Activated T-helper 9 cell treated with anti-CD3 and anti-CD28 coated beads, Interleukin-2, amount 50 U/mL, for 16 hours (primary cell): ENCODE measurements around the gene PCDHGB6.
"Not testable (repeated sequence)": the region's sequence is repeated elsewhere in the genome, so short reads cannot be mapped to it uniquely, and the experiment has no call there.

Source experiments
- DNase-seq: peaks from one replicate; pipeline ENCODE4 v3.0.0-alpha.2; 2020; ENCODE audit warnings: low read depth

PCDHGB6 gene

DNA sequence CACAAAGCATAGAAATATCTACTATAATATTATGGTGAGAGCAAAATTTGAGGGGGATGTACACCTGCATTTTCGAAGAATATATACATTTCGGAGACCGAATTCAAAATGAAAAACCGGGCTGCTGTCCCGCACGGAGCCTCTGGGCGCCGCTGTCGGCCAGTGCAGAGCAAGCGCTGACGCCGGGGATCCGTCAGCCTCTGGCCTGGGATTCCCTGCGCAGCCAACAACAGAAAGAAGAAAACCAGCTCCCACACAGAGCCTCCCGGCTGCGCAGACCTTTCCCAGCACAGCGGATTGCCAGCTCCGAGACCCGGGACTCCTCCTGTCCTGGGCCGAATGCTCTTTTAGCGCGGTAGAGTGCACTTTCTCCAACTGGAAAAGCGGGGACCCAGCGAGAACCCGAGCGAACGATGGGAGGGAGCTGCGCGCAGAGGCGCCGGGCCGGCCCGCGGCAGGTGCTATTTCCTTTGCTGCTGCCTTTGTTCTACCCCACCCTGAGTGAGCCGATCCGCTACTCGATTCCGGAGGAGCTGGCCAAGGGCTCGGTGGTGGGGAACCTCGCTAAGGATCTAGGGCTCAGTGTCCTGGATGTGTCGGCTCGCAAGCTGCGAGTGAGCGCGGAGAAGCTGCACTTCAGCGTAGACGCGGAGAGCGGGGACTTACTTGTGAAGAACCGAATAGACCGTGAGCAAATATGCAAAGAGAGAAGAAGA is at the start of gene PCDHGB6:
Gene PCDHGB6, plus strand, starts transcription at position 232 of the 716 bp plus-strand sequence. Its CDS starts 182 bp downstream, at position 414.
- DNase-seq = not testable (repeated sequence)

DNA sequence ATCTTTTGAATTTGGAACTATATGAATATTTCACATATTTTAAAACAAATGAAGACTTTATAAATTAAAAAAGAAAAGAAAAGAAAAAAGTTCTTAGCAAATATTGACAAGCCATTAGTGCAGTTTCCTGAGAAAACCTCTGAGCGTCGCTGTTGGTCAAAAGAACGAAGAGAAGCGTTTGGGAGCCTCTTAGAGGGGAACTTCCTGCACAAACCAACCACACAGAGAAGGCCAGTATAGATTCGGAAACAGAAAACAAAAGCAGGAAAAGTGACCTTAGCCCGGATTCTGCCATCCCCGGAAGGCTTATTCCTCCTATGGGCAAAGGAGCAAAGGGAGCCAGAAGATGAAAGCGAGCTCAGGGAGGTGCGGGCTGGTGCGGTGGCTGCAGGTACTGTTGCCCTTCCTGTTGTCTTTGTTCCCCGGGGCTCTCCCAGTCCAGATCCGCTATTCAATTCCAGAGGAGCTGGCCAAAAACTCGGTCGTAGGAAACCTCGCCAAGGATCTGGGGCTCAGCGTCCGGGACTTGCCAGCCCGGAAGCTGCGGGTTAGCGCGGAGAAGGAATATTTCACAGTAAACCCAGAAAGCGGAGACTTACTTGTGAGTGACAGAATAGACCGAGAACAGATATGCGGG is 47.9 kb upstream of the PCDHGB6 start, which contains the start of gene PCDHGB2:
Gene PCDHGB2, plus strand, starts transcription at position 205 of the 637 bp plus-strand sequence. Its CDS starts 142 bp downstream, at position 347.
- no peak for DNase-seq

DNA sequence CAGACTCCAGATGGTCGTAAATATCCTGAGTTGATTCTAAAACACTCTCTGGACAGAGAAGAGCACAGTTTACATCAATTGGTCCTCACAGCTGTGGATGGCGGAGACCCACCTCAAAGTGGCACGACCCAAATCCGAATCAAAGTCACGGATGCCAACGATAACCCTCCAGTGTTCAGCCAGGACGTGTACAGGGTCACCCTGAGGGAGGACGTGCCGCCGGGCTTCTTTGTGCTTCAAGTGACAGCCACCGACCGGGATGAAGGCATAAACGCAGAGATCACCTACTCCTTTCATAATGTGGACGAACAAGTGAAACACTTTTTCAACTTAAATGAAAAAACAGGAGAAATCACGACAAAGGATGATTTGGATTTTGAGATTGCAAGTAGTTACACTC is 47.1 kb upstream of the PCDHGB6 start:
- DNase-seq = no peak

DNA sequence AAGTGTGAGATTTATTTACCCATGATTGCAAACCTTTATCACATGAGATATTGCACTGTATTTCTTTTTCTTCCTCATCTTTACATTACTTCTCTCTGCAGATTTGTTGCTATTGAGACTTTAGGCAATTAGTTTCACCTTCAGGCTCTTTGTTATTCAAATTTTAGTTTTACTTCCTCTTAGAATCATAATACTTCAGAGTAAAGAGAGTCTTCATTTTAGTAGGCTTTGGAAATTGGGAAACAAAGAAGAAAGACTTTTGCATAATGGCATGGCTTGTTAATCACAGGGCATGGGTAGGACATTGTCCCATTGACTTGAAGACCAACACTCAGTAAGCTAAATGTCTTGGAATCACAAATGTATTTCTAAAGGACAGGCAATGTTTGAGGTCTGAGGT is 45.1 kb upstream of the PCDHGB6 start:
- DNase-seq = no peak

DNA sequence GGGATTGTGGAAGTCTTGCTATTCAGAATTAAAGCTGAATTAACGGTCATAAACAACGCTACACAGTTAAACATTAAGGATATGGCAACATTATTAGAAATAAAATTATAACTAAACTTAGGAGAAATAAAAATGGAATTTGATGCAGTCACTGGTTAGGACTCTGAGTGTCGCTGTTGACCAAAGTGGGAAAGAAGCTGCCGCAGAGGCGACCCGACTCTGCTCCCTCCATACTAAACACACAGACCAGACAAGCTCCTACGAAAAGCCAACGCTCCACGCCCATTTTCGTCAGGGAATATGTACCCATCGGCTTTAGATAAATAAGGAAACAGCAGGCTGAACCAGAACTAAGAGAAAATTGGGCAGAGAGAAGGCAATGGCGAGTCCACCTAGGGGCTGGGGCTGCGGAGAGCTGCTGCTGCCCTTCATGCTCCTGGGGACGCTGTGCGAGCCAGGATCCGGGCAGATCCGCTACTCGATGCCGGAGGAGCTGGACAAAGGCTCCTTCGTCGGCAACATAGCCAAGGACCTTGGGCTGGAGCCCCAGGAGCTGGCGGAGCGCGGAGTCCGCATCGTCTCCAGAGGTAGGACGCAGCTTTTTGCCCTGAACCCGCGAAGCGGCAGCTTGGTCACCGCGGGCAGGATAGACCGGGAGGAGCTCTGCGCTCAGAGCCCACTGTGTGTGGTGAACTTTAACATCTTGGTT is 43.7 kb upstream of the PCDHGB6 start, which contains the start of gene PCDHGA5:
Gene PCDHGA5, plus strand, starts transcription at position 211 of the 709 bp plus-strand sequence. Its CDS starts 169 bp downstream, at position 380.
- no peak for DNase-seq

DNA sequence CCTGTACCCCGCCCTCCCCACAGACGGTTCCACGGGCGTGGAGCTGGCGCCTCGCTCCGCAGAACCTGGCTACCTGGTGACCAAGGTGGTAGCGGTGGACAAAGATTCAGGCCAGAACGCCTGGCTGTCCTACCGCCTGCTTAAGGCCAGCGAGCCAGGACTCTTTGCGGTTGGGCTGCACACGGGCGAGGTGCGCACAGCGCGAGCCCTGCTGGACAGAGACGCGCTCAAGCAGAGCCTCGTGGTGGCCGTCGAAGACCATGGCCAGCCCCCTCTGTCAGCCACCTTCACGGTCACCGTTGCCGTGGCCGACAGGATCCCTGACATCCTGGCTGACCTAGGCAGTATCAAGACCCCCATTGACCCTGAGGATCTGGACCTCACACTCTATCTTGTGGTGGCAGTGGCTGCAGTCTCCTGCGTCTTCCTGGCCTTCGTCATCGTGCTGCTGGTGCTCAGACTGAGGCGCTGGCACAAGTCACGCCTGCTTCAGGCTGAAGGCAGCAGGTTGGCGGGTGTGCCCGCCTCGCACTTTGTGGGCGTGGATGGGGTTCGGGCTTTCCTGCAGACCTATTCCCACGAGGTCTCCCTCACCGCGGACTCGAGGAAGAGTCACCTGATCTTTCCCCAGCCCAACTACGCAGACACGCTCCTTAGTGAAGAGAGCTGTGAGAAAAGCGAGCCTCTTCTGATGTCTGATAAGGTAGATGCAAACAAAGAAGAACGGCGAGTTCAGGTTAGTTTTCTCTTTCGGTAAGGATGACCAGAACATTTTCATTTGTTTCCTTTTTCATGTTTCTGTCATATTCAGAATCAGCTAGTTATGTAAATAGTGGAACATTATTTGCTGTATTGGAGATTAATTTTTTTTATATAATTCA is 41.6 kb upstream of the PCDHGB6 start:
- DNase-seq = no peak

DNA sequence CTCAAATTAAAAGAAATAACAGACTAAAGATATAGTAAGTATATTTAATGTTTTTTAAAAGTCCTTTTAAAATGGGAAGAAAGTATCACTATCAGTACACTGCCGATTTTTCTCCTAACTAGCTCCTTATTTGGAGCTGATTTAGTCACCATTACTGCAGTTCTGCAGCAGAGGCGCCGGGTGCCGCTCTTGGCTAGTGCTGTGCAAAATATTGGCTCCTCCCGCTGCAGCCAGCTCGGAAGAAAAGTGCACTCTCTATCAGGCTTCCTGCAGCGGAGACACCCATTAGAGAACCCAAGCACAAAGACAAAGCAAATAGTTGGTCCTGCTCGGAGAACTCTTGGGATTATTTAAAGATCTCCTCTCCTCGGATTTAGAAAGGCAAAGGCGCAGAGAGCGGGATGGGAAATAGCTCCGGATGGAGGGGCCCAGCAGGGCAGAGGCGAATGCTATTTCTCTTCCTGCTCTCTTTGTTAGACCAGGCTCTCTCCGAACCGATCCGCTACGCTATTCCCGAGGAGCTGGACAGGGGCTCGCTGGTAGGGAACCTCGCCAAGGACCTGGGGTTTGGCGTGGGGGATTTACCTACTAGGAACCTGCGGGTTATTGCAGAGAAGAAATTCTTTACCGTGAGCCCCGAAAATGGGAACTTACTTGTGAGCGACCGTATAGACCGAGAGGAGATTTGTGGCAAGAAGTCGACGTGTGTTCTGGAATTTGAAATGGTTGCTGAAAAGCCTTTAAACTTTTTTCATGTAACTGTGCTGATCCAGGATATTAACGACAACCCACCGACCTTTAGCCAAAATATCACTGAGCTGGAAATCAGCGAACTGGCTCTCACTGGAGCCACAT is 37.6 kb upstream of the PCDHGB6 start, which contains the start of gene PCDHGB3:
Gene PCDHGB3, plus strand, starts transcription at position 249 of the 855 bp plus-strand sequence. Its CDS starts 153 bp downstream, at position 402.
- DNase-seq = no peak

DNA sequence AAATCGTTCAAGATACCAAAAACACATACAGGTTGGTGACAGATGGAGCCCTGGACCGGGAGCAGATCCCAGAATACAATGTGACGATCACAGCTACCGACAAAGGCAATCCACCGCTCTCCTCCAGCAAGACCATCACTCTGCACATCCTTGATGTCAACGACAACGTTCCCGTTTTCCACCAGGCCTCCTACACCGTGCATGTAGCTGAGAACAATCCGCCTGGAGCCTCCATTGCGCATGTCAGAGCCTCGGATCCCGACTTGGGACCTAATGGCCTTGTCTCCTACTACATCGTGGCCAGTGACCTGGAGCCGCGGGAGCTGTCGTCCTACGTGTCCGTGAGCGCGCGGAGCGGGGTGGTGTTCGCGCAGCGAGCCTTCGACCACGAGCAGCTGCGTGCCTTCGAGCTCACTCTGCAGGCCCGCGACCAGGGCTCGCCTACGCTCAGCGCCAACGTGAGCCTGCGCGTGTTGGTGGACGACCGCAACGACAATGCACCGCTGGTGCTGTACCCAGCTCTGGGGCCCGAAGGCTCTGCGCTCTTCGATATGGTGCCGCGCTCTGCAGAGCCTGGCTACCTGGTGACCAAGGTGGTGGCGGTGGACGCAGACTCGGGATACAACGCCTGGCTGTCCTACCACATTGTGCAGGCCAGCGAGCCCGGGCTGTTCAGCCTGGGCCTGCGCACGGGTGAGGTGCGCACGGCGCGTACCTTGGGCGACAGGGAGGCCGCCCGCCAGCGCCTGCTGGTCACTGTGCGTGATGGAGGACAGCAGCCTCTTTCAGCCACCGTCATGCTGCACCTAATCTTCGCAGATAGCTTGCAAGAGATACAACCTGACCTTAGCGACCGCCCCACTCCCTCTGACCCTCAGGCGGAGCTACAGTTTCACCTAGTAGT is 36.0 kb upstream of the PCDHGB6 start:
- DNase-seq = no peak

DNA sequence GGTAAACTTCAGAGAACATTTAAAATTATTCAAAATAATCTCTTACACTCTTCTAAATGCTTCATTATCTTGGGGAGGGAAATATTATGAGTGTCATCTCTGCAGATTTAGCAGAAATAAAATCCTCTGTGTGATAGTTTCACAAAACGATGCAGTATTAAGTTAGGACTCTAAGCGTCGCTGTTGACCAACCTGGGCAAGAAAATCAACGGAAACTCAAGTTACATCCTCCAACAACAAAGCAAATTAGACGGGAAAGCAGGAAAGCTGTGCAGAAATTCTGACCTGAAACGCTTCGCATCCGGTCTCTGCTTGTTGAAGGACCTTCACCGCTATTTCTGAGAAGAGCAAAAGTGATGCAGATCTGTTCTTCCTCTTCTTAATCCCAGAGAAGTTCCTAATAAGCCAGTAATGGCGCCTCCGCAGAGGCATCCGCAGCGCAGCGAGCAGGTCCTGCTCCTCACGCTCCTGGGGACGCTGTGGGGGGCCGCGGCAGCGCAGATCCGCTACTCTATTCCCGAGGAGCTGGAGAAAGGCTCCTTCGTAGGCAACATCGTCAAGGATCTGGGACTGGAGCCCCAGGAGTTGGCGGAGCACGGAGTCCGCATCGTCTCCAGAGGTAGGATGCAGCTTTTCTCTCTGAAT is 34.0 kb upstream of the PCDHGB6 start, which contains the start of gene PCDHGA6:
Gene PCDHGA6, plus strand, starts transcription at position 219 of the 645 bp plus-strand sequence. Its CDS starts 193 bp downstream, at position 412.
- no peak for DNase-seq

DNA sequence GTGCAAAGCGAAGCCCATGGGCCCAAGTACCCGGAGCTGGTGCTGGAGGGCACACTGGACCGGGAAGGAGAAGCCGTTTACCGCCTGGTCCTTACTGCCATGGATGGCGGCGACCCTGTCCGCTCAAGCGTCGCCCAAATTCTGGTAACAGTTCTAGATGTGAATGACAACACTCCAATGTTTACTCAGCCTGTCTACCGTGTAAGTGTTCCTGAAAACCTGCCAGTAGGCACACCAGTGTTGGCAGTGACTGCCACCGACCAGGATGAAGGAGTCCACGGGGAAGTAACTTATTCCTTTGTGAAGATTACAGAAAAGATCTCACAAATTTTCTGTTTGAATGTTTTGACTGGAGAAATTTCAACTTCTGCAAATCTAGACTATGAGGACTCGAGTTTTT is 33.2 kb upstream of the PCDHGB6 start:
- no peak for DNase-seq

DNA sequence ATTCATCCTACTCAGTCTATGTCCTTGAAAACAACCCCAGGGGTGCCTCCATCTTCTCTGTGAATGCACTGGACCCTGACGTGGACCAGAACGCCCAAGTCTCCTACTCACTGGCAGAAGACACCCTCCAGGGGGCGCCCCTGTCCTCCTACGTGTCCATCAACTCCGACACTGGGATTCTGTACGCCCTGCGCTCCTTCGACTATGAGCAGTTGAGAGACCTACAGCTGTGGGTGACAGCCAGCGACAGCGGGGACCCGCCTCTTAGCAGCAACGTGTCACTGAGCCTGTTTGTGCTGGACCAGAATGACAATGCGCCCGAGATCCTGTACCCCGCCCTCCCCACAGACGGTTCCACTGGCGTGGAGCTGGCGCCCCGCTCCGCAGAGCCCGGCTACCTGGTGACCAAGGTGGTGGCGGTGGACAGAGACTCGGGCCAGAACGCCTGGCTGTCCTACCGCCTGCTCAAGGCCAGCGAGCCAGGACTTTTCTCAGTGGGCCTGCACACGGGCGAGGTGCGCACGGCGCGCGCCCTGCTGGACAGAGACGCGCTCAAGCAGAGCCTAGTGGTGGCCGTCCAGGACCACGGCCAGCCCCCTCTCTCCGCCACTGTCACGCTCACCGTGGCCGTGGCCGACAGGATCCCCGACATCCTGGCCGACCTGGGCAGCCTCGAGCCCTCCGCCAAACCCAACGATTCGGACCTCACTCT is 32.2 kb upstream of the PCDHGB6 start:
- DNase-seq = not testable (repeated sequence)

DNA sequence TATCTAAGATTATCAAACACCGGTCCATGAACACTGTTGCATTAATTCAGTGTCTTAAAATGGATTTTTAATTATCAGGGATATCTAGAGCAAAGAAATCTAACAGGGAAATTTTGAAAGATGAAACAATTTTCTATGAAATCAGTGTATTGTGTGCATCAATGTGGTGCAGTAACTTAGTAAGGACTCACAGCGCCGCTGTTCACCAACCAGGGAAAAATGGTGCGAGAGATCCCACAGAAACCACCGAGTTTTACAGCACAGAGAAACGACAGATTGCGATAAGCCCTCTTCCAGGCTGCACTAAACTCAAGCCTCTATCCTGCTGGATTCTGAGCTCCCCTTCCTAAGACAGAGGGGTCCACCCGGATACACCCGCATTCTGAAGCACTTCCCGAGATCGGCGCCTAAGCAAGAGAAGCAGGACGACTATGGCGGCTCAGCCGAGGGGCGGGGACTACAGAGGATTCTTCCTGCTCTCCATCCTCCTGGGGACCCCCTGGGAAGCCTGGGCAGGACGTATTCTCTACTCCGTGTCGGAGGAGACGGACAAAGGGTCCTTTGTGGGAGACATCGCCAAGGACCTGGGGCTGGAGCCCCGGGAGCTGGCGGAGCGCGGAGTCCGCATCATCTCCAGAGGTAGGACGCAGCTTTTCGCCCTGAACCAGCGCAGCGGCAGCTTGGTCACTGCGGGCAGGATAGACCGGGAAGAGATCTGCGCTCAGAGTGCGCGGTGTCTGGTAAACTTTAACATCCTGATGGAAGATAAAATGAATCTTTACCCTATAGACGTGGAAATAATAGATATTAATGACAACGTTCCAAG is 25.1 kb upstream of the PCDHGB6 start, which contains the start of gene PCDHGA7:
Gene PCDHGA7, plus strand, starts transcription at position 274 of the 826 bp plus-strand sequence. Its CDS starts 158 bp downstream, at position 432.
- no peak for DNase-seq

DNA sequence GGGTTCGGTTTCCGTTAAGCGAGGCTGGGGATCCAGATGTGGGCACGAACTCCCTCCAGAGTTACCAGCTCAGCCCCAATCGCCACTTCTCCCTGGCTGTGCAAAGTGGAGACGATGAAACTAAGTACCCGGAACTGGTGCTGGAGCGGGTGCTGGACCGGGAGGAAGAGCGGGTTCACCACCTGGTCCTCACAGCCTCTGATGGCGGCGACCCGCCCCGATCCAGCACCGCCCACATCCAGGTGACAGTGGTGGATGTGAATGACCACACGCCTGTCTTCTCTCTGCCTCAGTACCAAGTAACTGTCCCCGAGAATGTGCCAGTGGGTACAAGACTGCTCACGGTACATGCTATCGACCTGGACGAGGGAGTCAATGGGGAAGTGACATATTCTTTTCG is 24.5 kb upstream of the PCDHGB6 start:
- no peak for DNase-seq

DNA sequence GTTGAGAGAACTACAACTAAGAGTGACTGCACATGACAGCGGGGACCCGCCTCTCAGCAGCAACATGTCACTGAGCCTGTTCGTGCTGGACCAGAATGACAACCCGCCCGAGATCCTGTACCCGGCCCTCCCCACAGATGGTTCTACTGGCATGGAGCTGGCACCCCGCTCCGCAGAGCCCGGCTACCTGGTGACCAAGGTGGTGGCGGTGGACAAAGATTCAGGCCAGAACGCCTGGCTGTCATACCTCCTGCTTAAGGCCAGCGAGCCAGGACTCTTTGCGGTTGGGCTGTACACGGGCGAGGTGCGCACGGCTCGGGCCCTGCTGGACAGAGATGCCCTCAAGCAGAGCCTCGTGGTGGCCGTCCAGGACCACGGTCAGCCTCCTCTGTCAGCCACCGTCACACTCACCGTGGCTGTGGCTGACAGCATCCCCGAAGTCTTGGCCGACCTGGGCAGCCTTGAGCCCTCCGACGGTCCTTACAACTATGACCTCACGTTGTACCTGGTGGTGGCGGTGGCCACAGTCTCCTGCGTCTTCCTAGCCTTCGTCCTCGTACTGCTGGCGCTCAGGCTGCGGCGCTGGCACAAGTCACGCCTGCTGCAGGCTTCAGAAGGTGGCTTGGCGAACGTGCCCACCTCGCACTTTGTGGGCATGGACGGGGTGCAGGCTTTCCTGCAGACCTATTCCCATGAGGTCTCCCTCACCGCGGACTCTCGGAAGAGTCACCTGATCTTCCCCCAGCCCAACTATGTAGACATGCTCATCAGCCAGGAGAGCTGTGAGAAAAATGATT is 23.2 kb upstream of the PCDHGB6 start:
- no peak for DNase-seq

DNA sequence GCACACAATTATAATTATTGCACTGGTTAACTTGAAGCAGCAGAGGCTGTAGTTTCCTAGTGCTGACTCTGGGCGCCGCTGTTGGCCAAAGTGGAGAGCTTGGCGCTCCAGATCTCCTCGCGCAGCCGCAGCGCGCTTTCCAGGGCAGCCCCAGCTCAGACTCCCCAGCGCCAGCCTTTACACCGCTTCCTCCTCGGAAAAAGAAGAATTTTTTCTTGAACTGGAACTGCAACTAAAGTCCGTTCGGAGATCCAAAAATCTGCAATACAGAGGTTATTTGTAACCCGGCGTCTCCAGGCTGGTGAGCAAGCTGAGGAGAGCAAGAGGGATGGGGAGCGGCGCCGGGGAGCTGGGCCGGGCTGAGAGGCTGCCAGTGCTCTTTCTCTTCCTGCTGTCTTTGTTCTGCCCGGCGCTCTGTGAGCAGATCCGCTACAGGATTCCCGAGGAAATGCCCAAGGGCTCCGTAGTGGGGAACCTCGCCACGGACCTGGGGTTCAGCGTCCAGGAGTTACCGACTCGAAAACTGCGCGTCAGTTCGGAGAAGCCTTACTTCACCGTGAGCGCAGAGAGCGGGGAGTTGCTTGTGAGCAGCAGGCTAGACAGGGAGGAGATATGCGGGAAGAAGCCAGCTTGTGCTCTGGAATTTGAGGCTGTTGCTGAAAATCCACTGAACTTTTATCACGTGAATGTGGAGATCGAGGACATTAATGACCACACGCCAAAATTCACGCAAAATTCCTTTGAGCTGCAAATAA is 20.1 kb upstream of the PCDHGB6 start, which contains the start of gene PCDHGB4:
Gene PCDHGB4, plus strand, starts transcription at position 142 of the 755 bp plus-strand sequence. Its CDS starts 187 bp downstream, at position 329.
- not testable (repeated sequence) for DNase-seq
